SU-DHL-6 (cell line): Measurements from ENCODE around the gene CTSA.

Source experiments
- EZH2phosphoT487 ChIP-seq: fragments of 200-600 bp; sonication (generic), shearing (Covaris generic); conservative IDR thresholded peaks from 2 replicates; pipeline ENCODE4 v1.6.1; 2018; ENCODE audit warnings: mild to moderate bottlenecking, antibody characterized with exemption, low read length, moderate library complexity, mixed read lengths
- TF ChIP-seq, protein P1 (sequence below): fragments of 200-600 bp; sonication (generic); IDR thresholded peaks from one replicate; pipeline ENCODE4 v1.5.1; 2017; ENCODE audit warnings: antibody characterized with exemption, mild to moderate bottlenecking, low read length, moderate library complexity; ENCODE audit not compliant: insufficient read depth, poor library complexity, severe bottlenecking

DNA sequence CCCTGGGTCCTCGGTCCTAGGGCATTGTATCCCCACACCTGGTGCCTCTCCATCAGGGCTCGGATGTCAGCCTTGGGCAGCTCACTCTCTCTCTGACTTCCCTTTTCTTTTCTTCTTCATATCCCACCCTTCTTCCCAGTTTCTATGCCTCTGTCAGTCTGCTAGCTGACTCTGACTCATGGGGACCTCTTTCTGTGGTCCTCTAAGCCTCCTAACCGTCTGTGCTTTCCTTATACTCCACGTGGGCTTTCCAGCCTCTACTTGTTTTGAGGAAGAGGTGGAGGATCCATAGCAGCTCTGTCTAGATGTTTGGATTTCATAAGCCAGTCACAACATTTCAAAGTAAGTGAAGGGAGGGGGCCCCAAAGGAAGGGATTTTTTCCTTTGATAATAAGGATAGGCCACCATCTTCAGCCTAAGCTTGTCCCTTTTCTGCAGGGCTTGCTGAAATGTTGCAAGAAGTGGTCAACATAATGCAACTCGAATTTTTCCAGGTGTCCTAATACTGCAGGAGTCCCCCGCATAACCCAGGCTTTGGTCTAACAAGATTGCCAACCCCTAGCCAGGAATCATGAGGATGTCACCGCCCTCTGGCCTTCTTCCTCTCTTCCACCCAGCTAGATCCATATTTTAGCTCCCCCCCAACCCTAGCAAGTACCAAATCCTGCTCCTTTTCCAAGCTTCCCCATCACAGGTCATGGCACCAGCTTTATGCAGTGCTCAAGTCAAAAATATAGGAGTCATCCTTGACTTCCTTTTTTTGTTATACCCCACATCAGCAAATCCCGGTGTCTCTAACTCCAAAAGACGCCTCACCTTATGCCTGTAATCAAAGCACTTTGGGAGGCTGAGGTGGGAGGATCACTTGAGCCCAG lies 29.6 kb downstream of the CTSA start:
- TF ChIP-seq, protein P1, sequence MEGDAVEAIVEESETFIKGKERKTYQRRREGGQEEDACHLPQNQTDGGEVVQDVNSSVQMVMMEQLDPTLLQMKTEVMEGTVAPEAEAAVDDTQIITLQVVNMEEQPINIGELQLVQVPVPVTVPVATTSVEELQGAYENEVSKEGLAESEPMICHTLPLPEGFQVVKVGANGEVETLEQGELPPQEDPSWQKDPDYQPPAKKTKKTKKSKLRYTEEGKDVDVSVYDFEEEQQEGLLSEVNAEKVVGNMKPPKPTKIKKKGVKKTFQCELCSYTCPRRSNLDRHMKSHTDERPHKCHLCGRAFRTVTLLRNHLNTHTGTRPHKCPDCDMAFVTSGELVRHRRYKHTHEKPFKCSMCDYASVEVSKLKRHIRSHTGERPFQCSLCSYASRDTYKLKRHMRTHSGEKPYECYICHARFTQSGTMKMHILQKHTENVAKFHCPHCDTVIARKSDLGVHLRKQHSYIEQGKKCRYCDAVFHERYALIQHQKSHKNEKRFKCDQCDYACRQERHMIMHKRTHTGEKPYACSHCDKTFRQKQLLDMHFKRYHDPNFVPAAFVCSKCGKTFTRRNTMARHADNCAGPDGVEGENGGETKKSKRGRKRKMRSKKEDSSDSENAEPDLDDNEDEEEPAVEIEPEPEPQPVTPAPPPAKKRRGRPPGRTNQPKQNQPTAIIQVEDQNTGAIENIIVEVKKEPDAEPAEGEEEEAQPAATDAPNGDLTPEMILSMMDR, result no peak
- TF ChIP-seq EZH2phosphoT487, result no peak
